Cardiac septum (tissue), 1 donor: ENCODE measurements around the gene ELP2. TPM values are rescaled to one million over a fixed set of nuclear protein-coding genes. Genes with fewer than 3 reads are reported as not detected.
"Not testable (repeated sequence)": the region's sequence is repeated elsewhere in the genome, so short reads cannot be mapped to it uniquely, and the experiment has no call there.

ENCODE experiments used
- DNase-seq: peaks from one replicate; pipeline ENCODE4 v3.0.0-alpha.2; 2020; ENCODE audit warnings: low spot score
- intact Hi-C: fragments of 100-400 bp; cut with DNase I; formaldehyde crosslinking; loops from one replicate; pipeline ENCODE4 v1.14.0; 2022
- long read RNA-seq: library from polyadenylated mRNA; unstranded; transcript quantifications from one replicate; pipeline ENCODE4 v2.0.0, GENCODE V29; 2021
- total RNA-seq: library from RNA; stranded (reverse); fragmentation: NEBNext Ultra II Directional; extraction: Animal tissue kit (Norgen Biotek cat#: 25700); gene quantifications from one replicate; pipeline ENCODE4 v1.2.1, GENCODE V29; 2021
- donor health status: DM: no; HTN: no; CAD: no.

ELP2 gene, protein sequence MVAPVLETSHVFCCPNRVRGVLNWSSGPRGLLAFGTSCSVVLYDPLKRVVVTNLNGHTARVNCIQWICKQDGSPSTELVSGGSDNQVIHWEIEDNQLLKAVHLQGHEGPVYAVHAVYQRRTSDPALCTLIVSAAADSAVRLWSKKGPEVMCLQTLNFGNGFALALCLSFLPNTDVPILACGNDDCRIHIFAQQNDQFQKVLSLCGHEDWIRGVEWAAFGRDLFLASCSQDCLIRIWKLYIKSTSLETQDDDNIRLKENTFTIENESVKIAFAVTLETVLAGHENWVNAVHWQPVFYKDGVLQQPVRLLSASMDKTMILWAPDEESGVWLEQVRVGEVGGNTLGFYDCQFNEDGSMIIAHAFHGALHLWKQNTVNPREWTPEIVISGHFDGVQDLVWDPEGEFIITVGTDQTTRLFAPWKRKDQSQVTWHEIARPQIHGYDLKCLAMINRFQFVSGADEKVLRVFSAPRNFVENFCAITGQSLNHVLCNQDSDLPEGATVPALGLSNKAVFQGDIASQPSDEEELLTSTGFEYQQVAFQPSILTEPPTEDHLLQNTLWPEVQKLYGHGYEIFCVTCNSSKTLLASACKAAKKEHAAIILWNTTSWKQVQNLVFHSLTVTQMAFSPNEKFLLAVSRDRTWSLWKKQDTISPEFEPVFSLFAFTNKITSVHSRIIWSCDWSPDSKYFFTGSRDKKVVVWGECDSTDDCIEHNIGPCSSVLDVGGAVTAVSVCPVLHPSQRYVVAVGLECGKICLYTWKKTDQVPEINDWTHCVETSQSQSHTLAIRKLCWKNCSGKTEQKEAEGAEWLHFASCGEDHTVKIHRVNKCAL
- 50.4 TPM for total RNA-seq
- long read RNA-seq, full-length matches to known transcripts = 49 of 65 reads
- long read RNA-seq, partial matches to known transcripts = 4 of 65 reads
- long read RNA-seq, other reads (novel, unspliced or antisense) = 12 of 65 reads

DNA sequence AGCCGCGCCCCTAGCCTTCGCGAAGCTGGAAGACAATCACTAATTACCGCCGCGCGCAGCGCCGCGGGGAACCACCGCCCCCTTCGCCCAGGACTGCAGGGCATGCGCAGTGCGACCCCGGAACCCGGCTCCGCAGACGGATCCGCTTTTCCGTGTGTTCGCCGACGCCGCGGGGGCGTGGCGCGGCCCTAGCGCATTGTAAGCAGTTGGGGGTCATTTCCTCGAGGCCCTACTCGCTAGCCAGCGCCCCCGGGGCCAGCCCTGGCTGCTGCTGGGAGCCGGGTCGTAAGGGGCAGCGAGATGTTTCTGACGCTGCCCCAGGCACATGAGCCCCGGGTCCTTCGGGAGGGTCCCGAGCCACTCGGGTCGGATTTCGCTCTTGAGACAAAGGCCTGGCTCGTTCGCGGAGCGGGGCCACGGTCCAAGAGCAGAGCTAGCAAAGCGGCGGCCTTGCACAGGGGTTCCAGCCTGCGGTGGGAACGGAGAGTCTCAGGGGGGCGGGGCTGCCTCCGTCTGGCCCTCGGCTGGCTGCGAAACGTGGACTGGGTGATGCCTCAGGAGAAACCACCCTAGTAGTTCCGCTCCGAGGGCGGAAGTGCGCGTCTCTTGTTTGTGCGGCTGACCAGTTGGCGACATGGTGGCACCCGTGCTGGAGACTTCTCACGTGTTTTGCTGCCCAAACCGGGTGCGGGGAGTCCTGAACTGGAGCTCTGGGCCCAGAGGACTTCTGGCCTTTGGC is at the start of gene ELP2, which contains the start of gene SLC39A6:
TSS of gene ELP2 (plus strand) at position 600 of the 739 bp plus-strand sequence. CDS start at position 635, 35 bp downstream.
TSS of gene SLC39A6 (minus strand) at position 41 of the 739 bp plus-strand sequence. CDS start 2,333 bp downstream, outside the sequence.
- peak; percentile 99 for DNase-seq
- intact Hi-C loops = loop anchor here (2.0 to 5.0 kb wide), 3 partner anchors 58 to 547 kb away; partner anchors contain the start of genes GALNT1, MOCOS and RPRD1A

DNA sequence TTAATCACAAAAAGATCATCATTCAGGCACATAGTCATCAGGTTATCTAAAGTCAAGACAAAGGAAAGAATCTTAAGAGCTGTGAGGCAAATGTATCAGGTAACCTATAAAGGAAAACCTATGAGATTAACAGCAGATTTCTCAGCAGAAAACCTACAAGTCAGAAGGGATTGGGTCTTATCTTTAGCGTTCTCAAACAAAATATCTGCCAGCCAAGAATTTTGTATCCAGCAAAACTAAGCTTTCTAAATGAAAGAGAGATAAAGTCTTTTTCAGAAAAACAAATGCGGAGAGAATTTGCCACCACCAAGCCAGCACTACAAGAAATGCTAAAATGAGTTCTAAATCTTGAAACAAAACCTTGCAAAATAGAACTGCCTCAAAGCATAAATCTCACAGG is 48.6 kb upstream of the ELP2 start:
- intact Hi-C loops, DNase-seq: not testable (repeated sequence)

DNA sequence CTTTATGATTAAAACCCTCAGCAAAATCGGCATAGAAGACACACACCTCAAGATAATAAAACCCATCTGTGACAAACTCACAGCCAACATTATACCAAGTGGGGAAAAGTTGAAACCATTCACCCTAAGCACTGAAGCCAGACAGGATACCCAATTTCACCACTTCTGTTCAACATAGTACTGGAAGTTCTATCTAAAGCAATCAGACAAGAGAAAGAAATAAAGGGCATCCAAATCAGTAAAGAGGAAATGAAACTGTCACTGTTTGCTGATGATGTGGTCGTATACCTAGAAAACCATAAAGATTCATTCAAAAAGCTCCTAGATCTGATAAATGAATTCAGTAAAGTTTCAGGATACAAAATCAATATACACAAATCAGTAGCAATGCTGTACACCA is 46.0 kb upstream of the ELP2 start:
- DNase-seq = no peak
- intact Hi-C loops = no loop called here

DNA sequence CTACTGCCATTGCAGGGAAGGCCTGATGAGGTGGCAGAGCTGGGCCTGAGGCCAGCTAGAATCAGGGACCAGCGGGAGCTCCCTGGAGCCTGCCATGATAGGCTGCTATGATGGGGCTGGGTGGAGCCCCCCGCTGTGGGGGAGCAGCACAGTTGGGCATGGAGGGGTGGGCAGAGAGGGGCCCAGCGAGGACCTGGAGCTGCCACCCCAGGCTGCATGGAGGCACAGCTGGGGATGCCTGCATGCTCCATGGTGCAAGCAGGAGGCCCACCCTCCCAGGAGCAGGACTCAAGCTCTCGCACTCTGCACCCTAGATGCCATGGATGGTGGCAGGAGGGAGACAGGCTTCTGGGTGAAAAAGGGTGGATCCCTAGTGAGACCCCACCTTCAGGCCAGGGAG is 44.5 kb upstream of the ELP2 start:
- DNase-seq = no peak
- intact Hi-C loops = no loop called here

DNA sequence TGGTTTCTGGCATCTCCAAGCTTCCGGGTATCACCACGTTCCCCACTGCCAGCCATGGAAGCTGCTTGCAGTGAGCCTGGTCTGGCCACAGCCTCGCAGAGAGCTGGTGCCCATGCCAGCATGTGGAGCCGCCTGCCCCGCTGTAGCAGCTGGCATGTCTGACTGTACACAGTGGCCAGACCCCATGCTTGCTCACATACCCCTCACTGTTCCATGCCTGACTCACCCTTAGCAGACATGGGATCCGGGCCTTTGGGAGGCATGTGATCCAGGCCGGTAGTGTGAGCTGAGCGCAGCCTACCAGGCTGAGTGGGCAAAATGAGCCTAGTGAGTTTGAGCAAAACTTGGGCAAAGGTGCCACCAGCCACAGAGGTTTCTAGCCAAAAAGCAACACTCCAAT is 43.5 kb upstream of the ELP2 start:
- DNase-seq = no peak
- intact Hi-C loops = no loop called here

DNA sequence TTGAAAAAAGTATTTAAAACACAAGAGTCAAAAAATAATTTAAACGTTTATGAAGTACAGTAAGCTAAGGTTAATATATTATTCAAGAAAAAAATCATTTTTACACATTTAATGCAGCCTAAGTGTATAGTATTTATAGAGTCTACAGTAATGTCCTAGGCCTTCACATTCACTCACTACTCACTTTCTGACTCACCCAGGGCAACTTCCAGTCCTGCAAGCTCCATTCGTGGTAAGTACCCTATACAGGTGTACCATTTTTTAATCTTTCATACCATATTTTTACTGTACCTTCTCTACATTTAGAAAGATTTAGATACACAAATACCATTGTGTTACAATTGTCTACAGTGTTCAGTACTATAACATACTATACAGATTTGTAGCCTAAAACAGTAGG is 41.4 kb upstream of the ELP2 start:
- intact Hi-C loops = no loop called here
- no peak for DNase-seq

DNA sequence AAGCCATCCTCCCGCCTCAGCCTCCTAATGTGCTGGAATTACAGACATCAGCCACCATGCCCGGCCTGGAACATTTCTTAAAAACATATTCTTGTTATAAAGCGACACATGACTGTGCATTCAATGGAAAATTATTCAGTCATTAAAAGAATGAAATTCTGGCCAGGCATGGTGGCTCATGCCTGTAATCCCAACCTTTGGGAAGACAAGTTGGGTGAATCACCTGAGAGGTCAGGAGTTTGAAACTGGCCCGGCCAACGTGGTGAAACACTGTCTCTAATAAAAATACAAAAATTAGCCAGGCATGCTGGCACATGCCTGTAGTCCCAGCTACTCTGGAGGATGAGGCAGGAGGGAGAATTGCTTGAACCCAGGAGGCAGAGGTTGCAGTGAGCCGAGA is 40.7 kb upstream of the ELP2 start:
- intact Hi-C loops = no loop called here
- no peak for DNase-seq

DNA sequence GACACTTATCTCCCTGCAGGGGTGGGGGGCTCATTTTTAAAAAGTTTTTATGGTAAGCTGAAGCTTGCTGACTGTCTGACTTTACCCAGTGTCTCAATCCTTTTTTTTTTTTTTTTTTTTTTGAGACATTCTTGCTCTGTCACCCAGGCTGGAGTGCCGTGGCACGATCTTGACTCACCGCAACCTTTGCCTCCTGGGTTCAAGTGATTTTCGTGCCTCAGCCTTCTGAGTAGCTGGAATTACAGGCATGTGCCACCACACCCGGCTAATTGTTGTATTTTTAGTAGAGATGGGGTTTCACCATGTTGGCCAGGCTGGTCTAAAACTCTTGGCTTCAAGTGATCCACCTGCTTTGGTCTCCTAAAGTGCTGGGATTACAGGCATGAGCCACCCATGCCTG is 37.6 kb upstream of the ELP2 start:
- DNase-seq, intact Hi-C loops: not testable (repeated sequence)

DNA sequence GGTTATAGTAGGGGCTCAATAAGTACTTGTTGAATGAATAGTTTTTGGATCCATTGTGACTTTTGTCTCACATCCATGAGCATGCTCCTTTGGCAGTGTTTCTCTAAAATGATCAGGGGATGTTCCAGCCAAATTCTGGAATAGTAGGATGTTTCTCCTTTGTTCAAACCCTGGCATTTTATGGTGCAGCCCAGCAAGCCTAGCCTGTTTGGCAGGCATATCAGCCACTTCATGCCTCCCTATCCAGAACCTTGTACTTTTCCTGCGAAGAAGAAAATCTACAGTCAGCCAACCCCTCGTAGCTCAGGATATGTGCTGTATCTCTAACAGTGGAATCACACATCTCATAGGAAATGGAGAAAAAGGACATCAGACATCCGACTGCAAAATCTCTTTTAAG is 35.3 kb upstream of the ELP2 start:
- intact Hi-C loops = no loop called here
- no peak for DNase-seq

DNA sequence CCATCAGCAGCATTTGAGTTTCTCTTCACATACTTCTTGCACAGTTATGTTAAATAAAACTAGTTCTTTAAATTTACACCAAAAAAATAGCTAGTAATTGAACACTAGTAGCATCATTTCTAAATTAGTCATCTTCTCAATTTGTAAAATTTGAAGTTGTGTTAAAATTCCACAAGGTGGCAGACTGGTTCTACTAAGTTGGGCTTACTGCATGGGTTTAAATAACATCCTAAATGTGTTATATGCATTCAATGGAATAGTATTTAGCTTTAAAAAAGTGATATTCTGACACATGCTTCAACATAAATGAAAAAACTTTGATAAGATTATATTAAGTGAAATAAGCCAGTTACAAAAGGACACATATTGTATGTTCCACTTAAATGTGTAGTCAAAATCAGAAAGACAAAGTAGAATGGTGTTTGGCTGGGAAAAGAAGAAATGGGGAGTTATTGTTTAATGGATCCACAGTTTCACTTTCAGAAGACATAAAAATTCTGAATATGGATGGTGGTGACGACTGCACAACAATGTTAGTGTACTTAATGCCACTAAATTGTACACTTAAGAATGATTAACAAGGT is 33.7 kb upstream of the ELP2 start:
- intact Hi-C loops = loop anchor here (2.0 to 5.0 kb wide), 2 partner anchors 79 to 189 kb away; no protein-coding TSS in a partner anchor
- no peak for DNase-seq

DNA sequence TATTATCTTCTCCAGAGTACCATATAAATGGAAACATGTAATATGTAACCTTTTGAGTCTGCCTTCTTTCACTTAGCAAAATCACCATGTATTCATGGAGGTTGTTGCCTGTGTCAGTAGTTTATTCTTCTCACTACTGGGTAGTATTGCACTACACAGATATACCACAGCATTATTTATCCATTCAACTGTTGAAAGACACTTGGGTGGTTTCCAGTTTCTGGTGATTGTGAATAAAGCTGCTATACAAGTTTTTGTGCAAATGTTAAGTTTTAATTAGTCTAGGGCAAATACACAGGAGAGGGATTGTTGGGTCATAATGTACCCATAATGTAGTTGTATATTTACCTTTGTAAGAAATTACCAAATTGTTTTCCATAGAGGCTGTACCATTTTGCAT is 32.7 kb upstream of the ELP2 start:
- intact Hi-C loops = loop anchor here (2.0 to 5.0 kb wide), 2 partner anchors 80 to 188 kb away; no protein-coding TSS in a partner anchor
- DNase-seq = no peak

DNA sequence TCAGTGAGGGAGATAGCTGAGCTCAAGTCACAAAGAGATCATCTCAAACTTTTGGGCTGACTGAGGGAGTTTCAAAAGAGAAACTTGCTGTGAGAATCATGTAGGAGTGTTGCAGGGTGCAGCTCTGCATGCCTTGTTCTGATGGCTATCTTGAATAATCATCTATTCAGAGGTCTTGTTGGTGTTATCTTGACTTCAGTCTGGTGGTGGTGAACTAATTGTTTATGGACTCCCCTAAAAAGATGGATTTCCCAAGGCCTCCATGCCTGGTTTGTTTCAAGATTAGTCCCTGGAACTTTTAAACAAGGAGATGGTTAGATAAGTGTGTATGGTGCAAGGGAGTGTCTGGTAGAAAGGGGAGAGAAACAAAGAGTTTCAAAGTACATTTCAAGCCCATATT is 30.4 kb upstream of the ELP2 start:
- DNase-seq = no peak
- intact Hi-C loops = loop anchor here (5.0 kb wide), 1 partner anchor 82 kb away; no protein-coding TSS in a partner anchor

DNA sequence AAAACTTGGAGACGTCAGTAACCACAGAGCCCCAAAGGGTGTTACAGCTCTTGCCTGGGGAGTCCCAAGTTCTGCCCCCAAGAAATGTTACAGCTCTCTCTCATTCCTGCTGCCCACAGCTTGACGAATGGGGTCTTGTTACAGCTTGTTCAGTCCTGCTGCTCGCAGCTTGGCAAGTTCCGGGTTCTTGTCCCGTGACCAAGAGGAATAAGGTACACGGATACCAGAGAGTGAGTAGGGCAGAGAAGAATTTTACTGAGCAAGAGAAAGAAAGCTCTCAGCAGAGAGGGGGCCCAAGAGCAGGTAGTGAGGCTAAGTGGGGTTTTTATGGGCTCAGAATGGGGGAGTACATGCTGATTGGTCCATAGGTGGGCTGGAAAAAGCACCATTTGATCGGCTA is 27.8 kb upstream of the ELP2 start:
- DNase-seq = no peak
- intact Hi-C loops = loop anchor here (10.0 kb wide), 1 partner anchor 703 kb away; no protein-coding TSS in a partner anchor

DNA sequence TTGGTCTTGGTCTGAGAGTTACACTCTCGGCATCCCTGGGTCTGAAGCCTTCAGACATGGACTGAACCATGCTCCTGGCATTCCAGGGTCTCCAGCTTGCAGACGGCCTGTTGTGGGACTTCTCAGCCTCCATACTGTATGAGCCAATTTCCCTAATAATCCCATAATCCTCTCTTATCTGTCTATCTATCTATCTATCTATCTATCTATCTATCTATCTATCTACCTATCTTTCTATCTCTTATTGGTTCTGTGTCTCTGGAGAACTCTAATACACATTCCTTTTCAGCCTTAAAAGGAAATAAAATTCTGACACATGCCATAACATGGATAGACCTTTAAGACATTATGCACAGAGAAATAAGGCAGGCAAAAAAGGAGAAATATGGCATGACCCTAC is 24.9 kb upstream of the ELP2 start:
- no peak for DNase-seq
- intact Hi-C loops = loop anchor here (10.0 kb wide), 1 partner anchor 700 kb away; no protein-coding TSS in a partner anchor

DNA sequence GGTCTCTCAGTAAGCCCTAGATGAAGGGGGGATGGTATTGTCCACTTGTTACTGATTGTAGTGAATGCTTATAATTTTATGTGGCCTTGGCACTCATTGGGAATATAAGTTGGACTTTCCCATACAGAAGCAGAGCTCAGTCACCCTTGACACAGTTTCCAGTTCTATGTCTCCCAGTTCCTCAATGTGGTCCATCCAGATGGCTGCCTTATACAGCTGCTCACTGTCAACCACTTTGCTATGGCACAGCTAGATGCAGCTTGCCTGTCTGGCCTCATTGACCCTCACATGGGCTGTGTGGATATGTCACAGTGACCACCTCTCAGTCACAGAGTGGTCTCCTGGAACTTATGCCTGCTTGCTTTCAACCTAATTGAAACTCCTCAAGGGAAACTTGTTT is 22.2 kb upstream of the ELP2 start:
- intact Hi-C loops = loop anchor here (10.0 kb wide), 1 partner anchor 697 kb away; no protein-coding TSS in a partner anchor
- no peak for DNase-seq

DNA sequence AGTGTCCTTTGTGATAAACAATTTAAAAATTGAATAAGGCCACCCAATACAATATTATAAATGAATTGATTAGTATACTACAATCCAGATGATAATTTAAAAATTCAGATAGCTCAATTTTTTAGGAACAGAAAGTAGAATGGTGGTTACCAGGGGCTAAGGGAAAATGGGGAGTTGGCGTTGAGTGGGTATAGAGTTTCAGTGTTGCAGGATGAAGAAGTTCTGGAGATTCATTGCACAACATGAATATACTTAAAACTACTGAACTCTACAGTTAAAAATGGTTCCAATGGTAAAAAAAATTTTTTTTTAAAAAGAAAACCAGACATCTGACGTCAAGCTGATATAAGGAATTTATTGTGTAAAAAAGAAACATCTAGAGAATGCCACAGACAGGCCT is 21.5 kb upstream of the ELP2 start:
- DNase-seq = no peak
- intact Hi-C loops = loop anchor here (10.0 kb wide), 1 partner anchor 697 kb away; no protein-coding TSS in a partner anchor

DNA sequence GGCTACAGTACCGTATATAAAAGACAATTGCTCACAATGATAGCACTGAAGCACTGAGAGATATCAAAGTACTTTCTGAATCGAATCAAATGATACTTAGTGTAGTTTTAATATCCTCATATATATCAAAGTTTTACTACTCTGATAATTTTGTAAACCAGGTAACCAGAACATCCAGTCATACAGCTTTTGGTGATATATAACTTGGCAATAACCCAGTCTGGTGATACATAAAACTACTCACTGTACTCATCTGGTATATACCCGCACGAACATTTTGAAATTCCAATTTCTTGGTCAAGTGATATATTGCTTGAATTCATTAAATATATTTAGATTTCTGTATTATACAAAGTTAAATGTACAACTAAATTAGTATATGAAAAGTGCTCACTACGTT is 21.1 kb upstream of the ELP2 start:
- intact Hi-C loops = loop anchor here (10.0 kb wide), 1 partner anchor 696 kb away; no protein-coding TSS in a partner anchor
- DNase-seq = no peak

DNA sequence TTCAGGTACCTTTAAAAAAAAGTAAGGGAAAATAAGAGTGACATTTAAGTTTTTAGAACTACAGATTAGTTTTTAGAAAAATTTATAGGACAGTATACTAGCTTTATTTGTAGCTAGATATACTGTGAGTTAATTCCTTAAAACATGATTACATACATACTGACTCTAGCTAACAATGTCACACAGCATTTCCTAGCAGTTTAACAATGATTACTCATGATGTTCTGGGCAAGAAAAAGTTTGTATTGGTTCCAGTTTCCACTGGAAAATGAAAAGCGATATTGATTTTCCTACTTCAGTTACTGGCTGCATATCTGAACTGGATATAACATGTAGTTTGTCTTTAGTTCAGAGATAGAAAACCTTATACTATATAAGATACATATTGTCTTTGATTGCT is 20.0 kb upstream of the ELP2 start:
- intact Hi-C loops = loop anchor here (10.0 kb wide), 1 partner anchor 695 kb away; no protein-coding TSS in a partner anchor
- no peak for DNase-seq

DNA sequence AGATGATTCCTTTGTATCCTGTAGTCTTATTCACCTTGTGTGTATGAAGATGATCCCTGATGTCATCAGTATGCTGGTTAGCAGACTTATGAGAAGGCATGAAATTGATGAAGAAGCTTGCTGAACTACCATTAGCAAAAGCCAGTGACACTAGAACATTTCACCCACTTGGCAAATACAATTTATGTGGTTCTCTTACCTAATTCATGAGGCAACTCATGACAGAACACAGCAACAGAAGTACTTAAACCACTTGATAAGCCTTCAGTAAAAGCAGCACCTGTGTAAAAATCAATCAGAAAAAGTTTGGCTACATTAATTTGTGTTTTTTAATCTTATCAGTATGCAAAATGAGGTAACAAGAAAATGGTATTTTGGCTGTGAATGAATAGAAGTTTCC is 17.4 kb upstream of the ELP2 start:
- DNase-seq = no peak
- intact Hi-C loops = no loop called here
